ENCODE measurements around the gene DUSP18.
"Not testable (repeated sequence)": the region's sequence is repeated elsewhere in the genome, so short reads cannot be mapped to it uniquely, and the experiment has no call there.

DUSP18 gene

DNA sequence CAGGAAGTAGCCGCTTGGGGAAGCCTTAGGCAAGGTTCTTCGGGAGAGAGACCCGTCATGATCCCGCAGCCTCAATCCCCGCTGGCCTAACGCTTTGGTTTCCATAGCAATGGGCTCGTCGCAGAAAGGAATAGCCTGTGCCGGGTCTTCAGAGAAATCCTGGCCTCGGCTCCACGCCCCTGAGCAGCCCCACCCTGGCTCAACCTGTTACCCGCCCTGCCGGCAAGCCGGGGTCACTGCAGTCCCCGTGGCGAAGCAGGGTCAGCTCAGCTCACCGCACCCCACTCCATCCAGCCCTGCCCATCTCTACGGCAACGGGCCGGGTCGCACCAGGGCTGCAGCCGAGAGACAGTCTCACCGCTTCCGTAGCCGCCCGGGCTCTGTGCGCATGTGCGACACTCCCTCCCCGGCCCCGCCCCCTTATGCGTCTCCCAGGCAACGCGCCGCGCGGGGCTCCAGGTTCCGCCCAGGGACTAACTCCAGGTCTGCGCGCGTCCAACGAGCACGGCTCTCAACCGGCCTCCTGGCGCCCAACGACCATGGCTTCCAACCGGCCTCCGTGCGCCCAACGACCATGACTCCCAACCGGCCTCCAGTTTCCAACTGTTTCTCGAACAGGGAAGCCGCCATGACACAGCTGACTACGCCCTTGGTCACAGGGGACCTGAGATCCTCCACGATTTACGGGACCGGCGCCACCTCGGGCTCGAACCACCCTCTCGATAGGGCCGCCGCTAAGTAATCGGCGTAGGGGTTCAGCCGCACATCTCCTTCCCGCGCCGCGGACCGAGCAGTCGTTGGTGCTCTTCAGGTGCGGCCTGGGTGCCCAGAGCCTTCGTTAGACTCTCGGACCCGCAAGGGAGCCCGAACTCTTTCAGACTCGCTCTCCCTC is at the start of gene DUSP18:
Gene DUSP18, minus strand, starts transcription at position 382 of the 892 bp plus-strand sequence. CDS start 3,872 bp downstream, outside the sequence.
- TF ChIP-seq, protein P1, sequence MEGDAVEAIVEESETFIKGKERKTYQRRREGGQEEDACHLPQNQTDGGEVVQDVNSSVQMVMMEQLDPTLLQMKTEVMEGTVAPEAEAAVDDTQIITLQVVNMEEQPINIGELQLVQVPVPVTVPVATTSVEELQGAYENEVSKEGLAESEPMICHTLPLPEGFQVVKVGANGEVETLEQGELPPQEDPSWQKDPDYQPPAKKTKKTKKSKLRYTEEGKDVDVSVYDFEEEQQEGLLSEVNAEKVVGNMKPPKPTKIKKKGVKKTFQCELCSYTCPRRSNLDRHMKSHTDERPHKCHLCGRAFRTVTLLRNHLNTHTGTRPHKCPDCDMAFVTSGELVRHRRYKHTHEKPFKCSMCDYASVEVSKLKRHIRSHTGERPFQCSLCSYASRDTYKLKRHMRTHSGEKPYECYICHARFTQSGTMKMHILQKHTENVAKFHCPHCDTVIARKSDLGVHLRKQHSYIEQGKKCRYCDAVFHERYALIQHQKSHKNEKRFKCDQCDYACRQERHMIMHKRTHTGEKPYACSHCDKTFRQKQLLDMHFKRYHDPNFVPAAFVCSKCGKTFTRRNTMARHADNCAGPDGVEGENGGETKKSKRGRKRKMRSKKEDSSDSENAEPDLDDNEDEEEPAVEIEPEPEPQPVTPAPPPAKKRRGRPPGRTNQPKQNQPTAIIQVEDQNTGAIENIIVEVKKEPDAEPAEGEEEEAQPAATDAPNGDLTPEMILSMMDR (IDR thresholded peaks at IDR 0.05; ENCODE audit: control insufficient read depth, extremely low read depth, insufficient read depth): no peak
- peak within 1 kb of the TSS; percentile 60 for H3K4me3 ChIP-seq (ENCODE audit: low read depth, low read length)
- peak; percentile 49 for DNase-seq (ENCODE audit: low read depth)

DNA sequence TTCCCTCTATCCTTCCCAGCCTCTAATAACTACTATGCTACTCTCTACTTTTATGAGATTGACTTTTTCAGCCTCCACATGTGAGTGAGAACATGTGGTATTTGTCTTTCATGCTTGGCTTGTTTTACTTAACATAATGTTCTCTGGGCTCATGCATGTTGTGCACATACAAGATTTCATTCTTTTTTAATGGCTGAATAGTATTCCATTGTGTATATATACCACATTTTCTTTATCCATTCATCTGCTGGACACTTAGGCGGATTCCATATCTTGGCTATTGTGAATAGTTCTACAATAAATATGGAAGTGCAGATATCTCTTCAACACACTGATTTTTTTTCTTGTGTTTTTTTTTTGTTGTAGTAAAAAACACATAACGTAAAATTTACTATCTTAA is 46.4 kb upstream of the DUSP18 start:
- TF ChIP-seq, protein P1 (IDR thresholded peaks at IDR 0.05; ENCODE audit: control insufficient read depth, extremely low read depth, insufficient read depth): no peak
- DNase-seq (ENCODE audit: low read depth): no peak
- H3K4me3 ChIP-seq (ENCODE audit: low read depth, low read length): no peak overlapping the region

- no peak for DNase-seq (ENCODE audit: low read depth)
- TF ChIP-seq, protein P1 (IDR thresholded peaks at IDR 0.05; ENCODE audit: control insufficient read depth, extremely low read depth, insufficient read depth): no peak
- H3K4me3 ChIP-seq (ENCODE audit: low read depth, low read length): no peak overlapping the region
Measured at GRCh38 chr22:30712094-30712493, 44.4 kb upstream of the DUSP18 start.

GRCh38 chr22:30709980-30710379 is 42.3 kb upstream of the DUSP18 start:
- not testable (repeated sequence) for H3K4me3 ChIP-seq (ENCODE audit: low read depth, low read length); DNase-seq (ENCODE audit: low read depth)

DNA sequence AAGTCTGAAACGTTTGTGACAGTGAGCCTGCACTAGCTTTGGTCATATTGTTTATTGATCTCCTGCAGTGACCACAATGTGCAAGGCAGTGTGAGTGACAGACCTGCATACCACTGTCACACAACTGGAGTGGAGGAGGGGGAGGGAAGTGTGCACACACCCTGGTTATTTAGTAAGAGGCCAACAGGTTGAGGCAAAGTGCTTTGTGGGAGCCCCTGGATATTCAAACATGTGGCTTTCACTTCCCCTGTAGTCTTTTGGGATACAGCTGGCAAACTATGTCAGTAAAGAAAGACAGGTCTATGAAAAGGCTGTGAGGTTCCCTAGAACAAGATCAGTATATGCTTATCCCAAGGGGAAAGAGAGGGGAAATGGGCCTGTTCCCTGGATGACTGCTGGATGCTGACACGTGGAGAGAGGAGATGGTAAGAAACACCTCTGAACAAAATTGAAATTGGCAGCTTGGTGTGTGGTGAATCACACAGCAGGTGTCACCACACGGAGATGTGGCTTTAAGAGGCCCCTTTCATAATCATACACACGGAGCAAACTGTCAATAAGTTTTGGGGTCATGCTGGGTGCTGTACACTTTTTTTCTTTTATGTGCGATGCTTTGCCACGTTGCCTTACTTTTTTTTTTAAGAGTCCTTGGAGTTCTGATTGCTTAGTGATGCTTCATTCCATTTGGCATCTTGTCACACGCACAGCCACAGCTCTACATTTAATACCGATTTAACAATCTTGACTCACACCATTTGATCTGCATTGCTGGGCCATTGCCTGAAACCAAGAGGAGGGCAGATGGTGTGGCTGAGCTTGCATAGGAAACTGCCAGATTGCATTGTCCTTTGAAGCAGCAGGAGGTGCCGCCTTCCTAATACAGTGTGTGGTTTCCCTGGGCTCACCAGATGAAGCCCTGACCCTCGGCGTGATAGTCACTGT is 38.3 kb upstream of the DUSP18 start:
- DNase-seq (ENCODE audit: low read depth): no peak
- TF ChIP-seq, protein P1 (IDR thresholded peaks at IDR 0.05; ENCODE audit: control insufficient read depth, extremely low read depth, insufficient read depth): no peak
- H3K4me3 ChIP-seq (ENCODE audit: low read depth, low read length): no peak overlapping the region

DNA sequence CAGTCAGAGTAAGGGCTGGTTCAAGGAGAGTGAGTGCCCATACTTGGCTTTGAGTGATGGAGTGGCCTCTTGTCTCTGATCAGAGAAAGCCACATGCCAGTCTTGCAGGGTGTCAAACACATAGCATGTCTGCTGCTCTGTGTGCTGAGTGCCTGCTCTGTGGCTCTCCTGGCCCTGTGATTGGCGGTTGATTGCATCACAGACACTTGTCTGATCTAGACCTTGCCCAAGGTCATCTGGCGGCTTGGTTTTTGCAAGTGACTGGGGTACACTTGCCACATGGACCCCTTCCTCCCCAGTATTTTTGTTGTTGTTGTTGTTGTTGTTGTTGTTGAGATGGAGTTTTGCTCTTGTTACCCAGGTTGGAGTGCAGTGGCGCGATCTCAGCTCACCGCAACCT is 37.3 kb upstream of the DUSP18 start:
- no peak overlapping the region for H3K4me3 ChIP-seq (ENCODE audit: low read depth, low read length)
- no peak for DNase-seq (ENCODE audit: low read depth)
- TF ChIP-seq, protein P1 (IDR thresholded peaks at IDR 0.05; ENCODE audit: control insufficient read depth, extremely low read depth, insufficient read depth): no peak

DNA sequence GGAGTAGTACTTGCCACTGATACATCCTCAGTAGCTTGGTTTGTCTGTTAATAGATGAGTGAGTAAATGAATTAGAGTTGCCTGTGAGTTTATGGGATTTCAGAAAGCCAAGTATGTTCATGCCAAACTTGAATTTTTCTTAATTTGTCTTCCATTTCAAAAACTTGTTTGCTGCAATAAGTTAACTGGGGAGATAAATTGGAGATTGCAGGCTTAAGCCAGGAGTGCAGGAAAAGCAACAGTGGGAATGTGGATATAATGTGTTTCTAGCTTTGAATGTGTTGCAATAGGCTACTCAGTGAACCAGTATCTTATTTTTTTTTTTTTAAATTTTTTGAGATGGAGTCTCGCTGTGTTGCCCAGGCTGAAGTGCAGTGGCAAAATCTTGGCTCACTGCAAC is 35.2 kb upstream of the DUSP18 start:
- no peak for DNase-seq (ENCODE audit: low read depth)
- H3K4me3 ChIP-seq (ENCODE audit: low read depth, low read length): no peak overlapping the region
- TF ChIP-seq, protein P1 (IDR thresholded peaks at IDR 0.05; ENCODE audit: control insufficient read depth, extremely low read depth, insufficient read depth): no peak

Data from LNCaP clone FGC (cell line).